Embryonic facial prominence (tissue), 1 donor: ENCODE results near the gene CHST1.

Experiments
- DNase-seq: peaks from one replicate; pipeline ENCODE4 v3.0.0-alpha.2; 2016; ENCODE audit errors: extremely low spot score

The CHST1 gene

GRCh38 chr11:45665206-45665932 lies at the start of gene CHST1:
Gene CHST1 (minus strand): TSS chr11:45665622. CDS start chr11:45650923, 14,699 bp downstream.
- no peak for DNase-seq

- no peak for DNase-seq
These were observed 48.2 kb upstream of the CHST1 start for GRCh38 chr11:45713573-45713972.

GRCh38 chr11:45710561-45710960 lies 45.1 kb upstream of the CHST1 start:
- DNase-seq: no peak

- no peak for DNase-seq
These were observed 43.7 kb upstream of the CHST1 start for GRCh38 chr11:45708887-45709663.

- no peak for DNase-seq
These were observed 39.2 kb upstream of the CHST1 start for GRCh38 chr11:45704635-45705034.

GRCh38 chr11:45704133-45704532 lies 38.7 kb upstream of the CHST1 start:
- no peak for DNase-seq

- no peak for DNase-seq
These were observed 37.1 kb upstream of the CHST1 start for GRCh38 chr11:45702511-45702910.

GRCh38 chr11:45698777-45699497 lies 33.5 kb upstream of the CHST1 start:
- DNase-seq: no peak

GRCh38 chr11:45692808-45693453 lies 27.5 kb upstream of the CHST1 start:
- DNase-seq: no peak

GRCh38 chr11:45688472-45689033 lies 23.1 kb upstream of the CHST1 start:
- no peak for DNase-seq

- no peak for DNase-seq
These were observed 22.4 kb upstream of the CHST1 start for GRCh38 chr11:45687836-45688235.

GRCh38 chr11:45685964-45686537 lies 20.6 kb upstream of the CHST1 start:
- no peak for DNase-seq

GRCh38 chr11:45684440-45684839 lies 19.0 kb upstream of the CHST1 start:
- no peak for DNase-seq

- DNase-seq: no peak
These were observed 18.0 kb upstream of the CHST1 start for GRCh38 chr11:45683271-45684058.

GRCh38 chr11:45679806-45680205 lies 14.4 kb upstream of the CHST1 start:
- DNase-seq: no peak

GRCh38 chr11:45678976-45679375 lies 13.6 kb upstream of the CHST1 start:
- DNase-seq: no peak

GRCh38 chr11:45677770-45678512 lies 12.5 kb upstream of the CHST1 start:
- no peak for DNase-seq

GRCh38 chr11:45676522-45677095 lies 11.2 kb upstream of the CHST1 start:
- DNase-seq: no peak

- no peak for DNase-seq
These were observed 10.2 kb upstream of the CHST1 start for GRCh38 chr11:45675646-45676045.
